Measurements from ENCODE around the gene PIP5K1B. TPM values are rescaled to one million over a fixed set of nuclear protein-coding genes. Genes with fewer than 3 reads are reported as not detected.

Gene PIP5K1B
- total and polyA plus RNA-seq, 2 of the 13 experiments (the other 11 are each of a cell fraction or from before 2014, with no cell fraction given), result 15.8 to 17.5 TPM

- Histone ChIP-seq H3K4me3 (replicated peaks in 1 of 3; ENCODE audit: insufficient read depth in 1 of 3, low read depth in 2 of 3, low read length in 3 of 3) (peak overlapping the region; percentile 27 to 39 (median 34); a peak in 4 of 6 replicates), H3K79me2 (ENCODE audit: insufficient read depth, low read length) (no peaks in the 10 kb centered on the region), H2AFZ (ENCODE audit: low read length) (peak overlapping the region; percentile 89), H3K9me3 (ENCODE audit: low read length) (no peaks in the 10 kb centered on the region), H3K36me3 (replicated peaks in 1 of 2; ENCODE audit: control insufficient read depth in 1 of 2, insufficient read depth in 2 of 2, low read length in 2 of 2) (no peaks in the 10 kb centered on the region), H3K4me1 (ENCODE audit: insufficient read depth, low read length) (peaks cover 14% of the 10 kb centered on the region), H3K9ac (ENCODE audit: insufficient read depth, low read depth, low read length) (no peak overlapping the region), H3K4me2 (ENCODE audit: low read depth, low read length) (peak overlapping the region; percentile 71), H4K20me1 (ENCODE audit: insufficient read depth, low read length) (no peaks in the 10 kb centered on the region), H3K27me3 (ENCODE audit: control insufficient read depth in 1 of 2, insufficient read depth in 2 of 2, low read length in 2 of 2) (peaks cover 0 to 23% of the 10 kb centered on the region in 2 experiments; a peak in 3 of 5 replicates), H3K27ac (ENCODE audit: extremely low read length, insufficient read depth, low read length) (no peak overlapping the region)
- POLR2A ChIA-PET, result no interaction called here
- peak; percentile 95 for FAIRE-seq
- 32% methylated on average over 5 of the region's 5 CpGs for WGBS (ENCODE audit: low lambda C conversion rate)
- DNase-seq (ENCODE audit: low spot score), result peak; percentile 46
- intact Hi-C loops (cut with micrococcal nuclease; ENCODE audit: unreplicated experiment) (loop anchor here (2.0 kb wide), 1 partner anchor 94 kb away; no protein-coding TSS in a partner anchor), in situ Hi-C loops (cut with HindIII; ENCODE audit: extremely low pct_ligation_motif_present, low pct_unique_long_range_greater_than_20kb) (no loop called here)
- BruUV-seq (replicated peaks), result no TSS peak
- peak; percentile 99 for ATAC-seq
- CTCF ChIA-PET (ENCODE audit: low intra/inter-chr PET ratio, low total read pairs), result interaction anchor here (1.4 kb wide), 1 partner anchor 94 kb away, joined by 9 read pairs; no protein-coding TSS in a partner anchor
- TF ChIP-seq ZNF558 (CRISPR knock-in tag; IDR thresholded peaks at IDR 0.05; ENCODE audit: borderline replicate concordance), result 0 out of 2 replicates have a peak, but pooled peaks have one; percentile 13
- TF ChIP-seq ZFAT (CRISPR knock-in tag; conservative IDR thresholded peaks at IDR 0.05), result no peak
- TF ChIP-seq ARNT (IDR thresholded peaks at IDR 0.05), result no peak
- peak; percentile 48; the same call in 1 of the 2 replicates for TF ChIP-seq PHF21A (CRISPR knock-in tag; IDR thresholded peaks at IDR 0.05)
- TF ChIP-seq NPAS2 (CRISPR knock-in tag; IDR thresholded peaks at IDR 0.05; ENCODE audit: borderline replicate concordance), result no peak
- no peak for TF ChIP-seq LCORL (IDR thresholded peaks at IDR 0.05)
- no peak for TF ChIP-seq LCORL (CRISPR knock-in tag; IDR thresholded peaks at IDR 0.05)
- no peak for TF ChIP-seq BCLAF1 (IDR thresholded peaks at IDR 0.05)
- TF ChIP-seq ZNF317 (CRISPR knock-in tag; IDR thresholded peaks at IDR 0.05), result no peak
- peak; percentile 74 for TF ChIP-seq GFI1 (CRISPR knock-in tag; IDR thresholded peaks at IDR 0.05; ENCODE audit: borderline replicate concordance)
- peak; percentile 45; the same call in 1 of the 2 replicates for TF ChIP-seq SMC3 (IDR thresholded peaks at IDR 0.05; ENCODE audit: low read length)
- TF ChIP-seq ZNF749 (CRISPR knock-in tag; IDR thresholded peaks at IDR 0.05; ENCODE audit: borderline replicate concordance), result no peak
- TF ChIP-seq CBX1 (IDR thresholded peaks at IDR 0.05; ENCODE audit: low read depth), result no peak
- no peak for TF ChIP-seq ZNF782 (CRISPR knock-in tag; IDR thresholded peaks at IDR 0.05; ENCODE audit: borderline replicate concordance)
- TF ChIP-seq ZNF350 (CRISPR knock-in tag; IDR thresholded peaks at IDR 0.05; ENCODE audit: borderline replicate concordance, low read depth), result no peak
- TF ChIP-seq KDM4B (CRISPR knock-in tag; IDR thresholded peaks at IDR 0.05), result no peak
- no peak for TF ChIP-seq E2F5 (CRISPR knock-in tag; conservative IDR thresholded peaks at IDR 0.05)
- TF ChIP-seq XRCC5 (optimal IDR thresholded peaks at IDR 0.05; ENCODE audit: low read length), result peak; percentile 24
- TF ChIP-seq ZNF326 (CRISPR knock-in tag; IDR thresholded peaks at IDR 0.05; ENCODE audit: borderline replicate concordance), result no peak
- TF ChIP-seq ELK4 (CRISPR knock-in tag; IDR thresholded peaks at IDR 0.05; ENCODE audit: borderline replicate concordance), result no peak
- no peak for TF ChIP-seq MXD1 (CRISPR knock-in tag; IDR thresholded peaks at IDR 0.05)
These were observed 26.6 kb upstream of the PIP5K1B start for GRCh38 chr9:68678430-68678829.
